GM21390 (cell line): Measurements from ENCODE around the gene ACTMAP.
A peak's percentile ranks its signal among the peaks of the same experiment; 100 is the strongest.

Experiments
- ATAC-seq: cut with Tn5 transposase; IDR thresholded peaks from one replicate; pipeline ENCODE4 v1.9.1; 2021; ENCODE audit not compliant: unreplicated experiment

Gene ACTMAP

DNA sequence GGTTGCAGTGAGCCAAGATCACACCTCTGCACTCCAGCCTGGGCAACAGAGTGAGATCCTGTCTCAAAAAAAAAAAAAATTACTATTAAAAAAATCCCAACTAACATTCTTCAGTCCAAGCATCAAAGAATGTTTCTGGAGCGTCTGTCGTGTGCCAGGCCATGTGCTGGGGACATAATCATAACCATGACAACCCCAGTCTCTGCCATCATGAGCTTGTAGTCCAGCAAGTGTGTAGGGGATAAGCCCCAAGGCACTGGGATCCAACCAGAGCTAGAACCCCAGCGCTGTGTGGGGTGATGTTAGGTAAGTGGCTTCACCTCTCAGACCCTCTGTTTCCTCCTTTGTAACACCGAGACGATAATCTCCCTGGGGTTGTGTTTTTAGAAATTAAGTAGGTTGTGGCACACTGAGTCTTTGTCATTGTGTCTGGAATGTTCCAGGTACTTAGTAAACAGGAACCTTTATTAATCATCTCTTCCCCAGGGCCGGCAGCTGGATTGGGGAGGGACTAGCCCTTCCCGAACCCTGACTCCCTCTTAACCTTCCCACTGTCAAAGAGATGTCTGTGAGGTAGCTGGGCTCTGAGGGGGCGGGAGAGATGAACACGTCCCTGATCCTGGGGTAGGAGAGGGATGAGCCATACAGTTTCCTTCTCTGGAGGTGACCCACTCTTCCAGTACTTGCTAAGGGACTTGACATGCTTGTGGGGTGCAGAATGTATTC is 28.2 kb downstream of the ACTMAP start:
- ATAC-seq = no peak

DNA sequence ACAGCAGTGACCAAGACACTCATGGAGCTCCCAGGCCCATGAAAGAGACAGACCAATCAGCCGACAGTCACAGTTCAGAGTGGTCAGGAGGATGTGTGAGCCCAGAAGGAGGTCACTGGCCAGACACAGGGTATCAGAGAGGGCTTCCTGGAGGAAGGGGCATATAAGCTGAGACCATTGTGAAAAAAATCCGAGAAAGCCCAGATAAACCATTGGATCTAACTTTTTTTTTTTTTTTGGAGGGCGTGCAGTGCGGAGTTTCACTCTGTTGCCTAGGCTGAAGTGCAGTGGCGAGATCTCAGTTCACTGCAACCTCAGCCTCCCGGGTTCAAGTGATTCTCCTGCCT is 29.2 kb downstream of the ACTMAP start:
- ATAC-seq = no peak

DNA sequence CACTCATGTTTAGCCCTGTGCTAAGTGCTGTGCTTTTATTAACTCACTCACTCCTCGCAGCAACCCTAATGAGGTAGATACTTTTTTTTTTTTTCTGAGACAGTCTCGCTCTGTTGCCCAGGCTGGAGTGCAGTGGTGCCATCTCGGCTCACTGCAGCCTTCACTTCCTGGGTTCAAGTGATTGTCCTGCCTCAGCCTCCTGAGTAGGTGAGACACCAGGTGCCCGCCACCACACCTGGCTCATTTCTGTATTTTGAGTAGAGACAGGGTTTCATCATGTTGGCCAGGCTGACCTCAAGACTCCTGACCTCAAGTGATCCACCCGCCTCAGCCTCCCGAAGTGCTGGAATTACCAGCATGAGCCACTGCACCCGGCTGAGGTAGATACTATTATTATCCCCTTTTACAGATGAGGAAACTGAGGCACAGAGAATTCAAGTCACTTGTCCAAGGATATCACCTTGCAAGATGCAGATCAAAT is 30.8 kb downstream of the ACTMAP start:
- ATAC-seq = no peak

DNA sequence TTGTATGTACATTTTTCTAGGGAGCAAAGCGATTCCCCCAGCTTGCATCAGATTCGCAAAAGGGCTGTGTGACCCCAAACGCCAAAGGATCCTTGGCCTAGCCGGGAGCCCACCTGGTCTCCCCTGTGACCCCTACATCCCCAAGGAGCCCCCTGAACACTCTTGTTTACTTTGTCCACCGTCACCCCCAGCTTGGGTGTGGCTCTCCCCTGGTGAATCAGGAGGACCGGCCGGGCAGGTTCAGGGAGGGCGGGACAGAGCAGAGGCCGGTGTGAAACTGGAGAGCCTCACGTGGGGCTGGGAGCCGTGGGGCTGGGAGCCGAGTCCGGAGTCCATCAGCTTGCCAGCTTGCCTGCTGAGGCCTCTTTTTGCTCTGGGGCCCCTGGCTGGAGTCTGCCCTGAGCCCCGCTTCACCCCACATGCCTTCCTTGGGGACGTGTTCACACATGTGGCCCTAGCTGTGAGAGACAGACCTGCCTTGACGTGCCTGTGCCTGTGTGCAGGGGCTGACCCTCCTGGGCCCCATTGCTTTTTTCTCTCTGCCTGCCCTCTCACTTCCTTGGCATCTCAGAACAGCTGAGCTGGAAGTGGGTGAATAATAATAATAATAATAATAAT is 31.4 kb downstream of the ACTMAP start:
- ATAC-seq = no peak

DNA sequence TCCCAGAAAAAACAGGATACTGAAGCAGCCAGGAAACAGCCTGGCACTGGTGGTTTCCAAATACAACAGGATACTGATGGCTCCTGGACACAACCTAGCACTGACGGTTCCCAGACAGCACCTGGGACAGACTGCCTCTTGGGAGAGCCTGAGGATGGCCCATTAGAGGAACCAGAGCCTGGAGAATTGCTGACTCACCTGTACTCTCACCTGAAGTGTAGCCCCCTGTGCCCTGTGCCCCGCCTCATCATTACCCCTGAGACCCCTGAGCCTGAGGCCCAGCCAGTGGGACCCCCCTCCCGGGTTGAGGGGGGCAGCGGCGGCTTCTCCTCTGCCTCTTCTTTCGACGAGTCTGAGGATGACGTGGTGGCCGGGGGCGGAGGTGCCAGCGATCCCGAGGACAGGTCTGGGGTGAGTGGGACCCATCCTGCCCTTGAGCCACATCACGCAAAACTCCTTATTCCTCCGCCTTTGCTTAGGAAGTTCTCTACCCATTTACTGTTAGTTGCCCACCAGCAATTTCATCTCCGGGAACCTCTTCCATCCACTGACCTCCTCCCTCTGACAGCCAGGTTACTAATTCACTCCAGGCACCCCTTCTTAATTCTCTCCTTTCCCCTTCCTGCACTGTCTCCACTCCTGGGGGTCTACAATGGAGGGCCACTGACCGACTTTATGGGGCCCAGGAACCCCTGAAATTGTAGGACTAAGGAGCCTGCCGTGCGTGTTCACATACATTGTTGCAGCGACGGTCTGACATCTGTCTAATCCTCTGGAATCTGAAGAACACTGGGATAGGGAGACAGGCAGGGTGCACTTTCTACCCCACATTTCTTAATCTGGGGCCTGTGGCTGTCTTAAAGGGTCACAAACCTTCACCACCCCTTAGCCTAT is 32.1 kb downstream of the ACTMAP start:
- no peak for ATAC-seq

DNA sequence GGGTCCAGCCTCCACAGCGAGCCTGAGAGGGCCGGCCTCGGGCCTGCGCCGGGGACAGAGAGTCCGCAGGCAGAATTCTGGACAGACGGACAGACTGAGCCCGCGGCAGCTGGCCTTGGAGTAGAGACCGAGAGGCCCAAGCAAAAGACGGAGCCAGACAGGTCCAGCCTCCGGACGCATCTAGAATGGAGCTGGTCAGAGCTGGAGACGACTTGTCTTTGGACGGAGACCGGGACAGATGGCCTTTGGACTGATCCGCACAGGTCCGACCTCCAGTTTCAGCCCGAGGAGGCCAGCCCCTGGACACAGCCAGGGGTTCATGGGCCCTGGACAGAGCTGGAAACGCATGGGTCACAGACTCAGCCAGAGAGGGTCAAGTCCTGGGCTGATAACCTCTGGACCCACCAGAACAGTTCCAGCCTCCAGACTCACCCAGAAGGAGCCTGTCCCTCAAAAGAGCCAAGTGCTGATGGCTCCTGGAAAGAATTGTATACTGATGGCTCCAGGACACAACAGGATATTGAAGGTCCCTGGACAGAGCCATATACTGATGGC is 32.9 kb downstream of the ACTMAP start:
- ATAC-seq = peak; percentile 2

DNA sequence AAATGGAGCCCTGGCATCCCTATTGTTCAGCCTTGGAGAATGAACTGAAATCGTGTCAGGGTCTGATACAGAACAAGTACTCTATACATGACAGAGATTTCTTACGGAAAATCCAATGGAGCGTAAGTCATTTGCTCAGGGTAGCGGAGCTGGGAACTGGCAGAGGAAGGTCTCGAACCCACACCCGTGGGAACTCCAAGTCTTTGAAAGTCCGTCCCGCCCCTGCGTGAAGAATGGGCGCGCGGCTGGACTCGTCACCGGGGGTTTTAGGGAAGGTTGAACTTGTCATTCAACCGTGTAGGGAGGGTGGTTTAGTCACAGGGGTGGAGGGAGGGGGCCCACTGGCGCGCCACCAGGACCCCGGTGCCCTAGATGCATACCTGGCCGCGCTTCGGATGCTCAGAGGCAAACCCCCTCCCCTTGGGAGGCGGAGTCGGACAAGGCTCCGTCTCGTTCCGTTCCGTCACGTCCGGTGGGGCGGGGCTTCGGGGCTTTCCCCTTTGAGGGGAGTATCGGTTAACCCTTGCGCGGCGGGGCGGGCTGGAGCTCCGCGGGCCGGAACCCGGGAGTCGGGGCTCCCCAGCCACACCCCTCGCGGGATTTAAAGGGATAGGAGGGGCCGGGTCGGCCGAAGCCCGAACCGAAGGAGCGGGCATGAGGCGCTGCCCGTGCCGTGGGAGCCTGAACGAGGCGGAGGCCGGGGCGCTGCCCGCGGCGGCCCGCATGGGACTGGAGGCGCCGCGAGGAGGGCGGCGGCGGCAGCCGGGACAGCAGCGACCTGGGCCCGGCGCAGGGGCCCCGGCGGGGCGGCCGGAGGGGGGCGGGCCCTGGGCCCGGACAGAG is 33.6 kb downstream of the ACTMAP start, which contains the start of the genes COQ8B and ITPKC:
Gene COQ8B, minus strand, starts transcription at position 405 of the 843 bp plus-strand sequence. CDS start 2,254 bp downstream, outside the sequence.
Gene ITPKC, plus strand, starts transcription at position 631 of the 843 bp plus-strand sequence. Its CDS starts 24 bp downstream, at position 655.
- peak; percentile 66 for ATAC-seq

DNA sequence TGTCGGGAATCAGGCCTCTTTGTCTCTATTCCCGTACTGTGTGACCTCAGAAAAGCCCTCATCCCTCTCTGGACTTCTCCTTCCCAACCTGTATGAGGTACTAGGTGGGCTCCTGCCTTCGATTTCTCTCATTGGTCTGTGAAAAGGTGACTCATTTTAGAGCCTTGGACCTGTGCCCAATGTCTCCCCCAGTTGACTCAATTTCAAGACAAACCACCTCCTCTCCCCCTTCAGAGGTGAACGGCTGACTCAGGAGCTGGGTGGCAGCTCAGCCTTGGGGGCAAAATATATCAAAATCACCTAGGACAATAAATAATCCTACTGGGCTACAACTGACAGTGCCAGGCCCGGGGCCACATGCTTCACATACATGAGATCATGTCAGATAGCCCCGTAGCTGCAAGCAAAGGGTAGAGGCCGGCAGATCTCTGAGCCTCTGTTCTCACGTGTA is 34.2 kb downstream of the ACTMAP start:
- ATAC-seq = no peak

DNA sequence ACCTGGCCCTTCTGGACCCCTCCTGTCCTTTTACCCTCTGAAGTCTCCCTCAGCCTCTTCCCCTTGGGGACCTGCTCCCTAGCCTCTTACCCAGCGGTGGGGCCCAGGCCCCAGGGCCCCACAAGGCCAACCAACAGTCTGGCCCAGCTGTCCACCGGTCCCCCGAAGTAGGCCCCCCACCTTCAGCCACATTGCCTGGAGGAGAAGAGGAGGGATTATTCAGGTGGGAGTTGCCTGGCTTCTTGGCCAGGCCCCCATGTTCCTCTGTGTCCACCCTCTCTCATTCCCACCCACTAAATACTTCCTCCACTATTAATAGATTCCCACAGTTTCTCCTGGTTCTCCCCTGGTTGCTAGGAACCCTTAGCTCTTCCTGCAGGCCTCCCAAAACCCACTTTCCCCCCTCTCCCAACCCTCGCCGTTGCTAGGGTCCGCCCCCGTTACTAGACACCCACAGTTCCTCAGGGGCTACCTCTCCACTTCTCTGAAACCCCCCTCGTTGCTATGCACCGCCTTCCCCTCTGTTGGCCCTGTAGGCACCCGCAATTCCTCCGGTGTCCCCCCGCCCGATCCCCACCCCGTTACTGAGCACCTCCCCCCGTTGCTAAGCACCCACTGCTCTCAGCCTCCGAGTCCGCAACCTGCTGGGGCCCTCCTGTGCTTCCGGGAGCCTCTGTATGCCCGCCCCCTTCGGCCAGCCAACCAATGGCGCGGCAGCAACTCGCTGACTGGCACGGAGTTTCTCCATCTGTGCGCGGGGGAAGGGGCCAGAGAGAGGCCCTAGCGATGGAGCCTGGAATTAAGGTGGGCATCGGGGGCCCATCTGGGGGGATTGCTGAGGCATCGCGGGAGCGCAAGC is 35.6 kb downstream of the ACTMAP start:
- ATAC-seq = no peak

DNA sequence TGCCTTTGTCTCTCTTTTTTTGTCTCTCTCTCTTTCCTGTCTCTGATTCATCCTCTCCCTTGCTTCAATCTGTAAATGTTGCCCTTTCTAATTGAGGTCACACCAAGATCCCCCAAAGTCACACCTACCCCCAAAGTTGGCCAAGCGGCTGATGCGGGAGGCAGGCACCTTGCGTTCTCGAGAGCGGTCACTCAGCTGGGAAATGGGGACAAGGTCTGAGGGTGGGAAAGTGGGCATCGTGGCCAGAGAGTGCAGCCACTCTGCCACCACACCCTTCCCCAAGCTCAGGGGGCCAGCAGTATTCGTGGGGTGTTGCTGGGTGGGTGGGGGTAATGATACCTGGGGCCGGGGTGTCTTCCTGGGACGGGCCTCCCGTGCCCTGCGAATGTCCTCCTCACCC is 36.3 kb downstream of the ACTMAP start:
- no peak for ATAC-seq

DNA sequence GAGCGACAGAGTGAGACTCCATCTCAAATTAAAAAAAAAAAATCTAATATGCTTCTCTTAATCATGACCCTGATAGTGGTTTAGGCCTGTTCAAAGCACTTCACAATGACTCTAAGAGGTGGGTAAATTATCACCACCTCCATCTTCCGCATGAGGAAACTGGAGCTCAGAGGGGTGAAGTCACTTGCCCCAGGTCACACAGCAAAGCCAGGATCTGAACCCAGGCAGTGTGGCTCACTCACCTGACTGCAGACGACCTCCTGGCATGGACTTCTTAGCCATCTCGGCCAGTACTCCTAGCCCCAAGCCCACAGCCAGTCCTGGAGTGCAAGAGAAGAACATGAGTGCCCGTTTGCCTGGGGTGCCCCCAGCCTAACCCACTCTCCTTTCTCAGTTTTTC is 40.5 kb downstream of the ACTMAP start:
- ATAC-seq = no peak

DNA sequence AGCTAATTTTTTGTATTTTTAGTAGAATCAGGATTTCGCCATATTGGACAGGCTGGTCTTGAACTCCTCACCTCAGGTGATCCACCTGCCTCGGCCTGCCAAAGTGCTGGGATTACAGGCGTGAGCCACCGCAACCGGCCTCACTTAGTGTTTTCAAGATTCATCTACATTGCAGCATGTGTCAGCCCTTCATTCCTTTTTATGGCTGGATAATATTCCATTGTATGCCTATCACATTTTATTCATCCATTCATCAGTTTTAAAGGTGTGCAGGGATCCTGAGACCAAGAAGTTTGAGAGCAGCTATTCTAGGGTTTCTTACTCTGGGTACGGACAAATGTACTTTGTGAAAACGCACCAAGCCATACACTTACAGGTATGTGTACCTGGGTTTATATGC is 42.7 kb downstream of the ACTMAP start:
- ATAC-seq = no peak

DNA sequence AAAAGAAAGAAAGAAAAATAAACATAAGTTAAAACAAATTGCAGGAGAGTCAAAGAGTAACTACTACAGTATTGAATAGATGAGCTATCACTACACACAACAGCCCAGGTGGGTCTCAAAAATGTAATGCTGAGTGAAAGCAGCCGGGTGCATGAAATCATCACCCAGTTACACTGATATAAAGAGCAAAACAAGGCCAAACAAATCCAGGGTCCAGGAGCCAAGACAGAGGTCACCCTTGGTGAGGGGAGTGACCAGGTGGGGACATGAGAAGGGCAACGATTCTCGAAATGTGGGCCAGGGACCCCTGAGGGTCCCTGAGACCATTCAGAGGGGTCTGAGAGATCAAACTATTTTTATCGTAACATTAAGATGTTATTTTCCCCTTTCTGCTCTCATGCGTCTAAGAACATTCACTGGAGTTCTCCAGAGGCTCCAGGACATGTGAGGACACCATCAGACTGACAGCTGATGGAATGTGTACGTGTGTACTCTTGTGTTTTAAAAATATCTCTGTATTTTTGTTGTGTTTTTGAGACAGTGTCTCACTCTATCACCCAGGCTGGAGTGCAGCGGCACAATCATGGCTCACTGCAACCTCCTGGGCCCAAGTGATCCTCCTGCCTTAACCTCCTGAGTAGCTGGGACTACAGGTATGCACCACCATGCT is 44.2 kb downstream of the ACTMAP start:
- ATAC-seq = no peak

DNA sequence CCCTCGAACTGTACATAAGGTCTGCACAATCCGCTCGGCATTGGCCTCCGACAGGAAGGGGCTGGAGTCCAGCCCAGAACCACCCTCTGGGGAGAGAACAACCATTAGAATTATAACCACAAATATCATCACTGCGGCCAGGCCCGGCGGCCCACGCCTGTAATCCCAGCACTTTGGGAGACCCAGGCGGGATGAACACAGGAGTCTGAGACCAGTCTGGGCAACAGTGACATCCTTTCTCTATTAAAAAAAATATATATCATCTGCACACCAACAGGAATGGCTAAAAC is 45.0 kb downstream of the ACTMAP start:
- no peak for ATAC-seq

DNA sequence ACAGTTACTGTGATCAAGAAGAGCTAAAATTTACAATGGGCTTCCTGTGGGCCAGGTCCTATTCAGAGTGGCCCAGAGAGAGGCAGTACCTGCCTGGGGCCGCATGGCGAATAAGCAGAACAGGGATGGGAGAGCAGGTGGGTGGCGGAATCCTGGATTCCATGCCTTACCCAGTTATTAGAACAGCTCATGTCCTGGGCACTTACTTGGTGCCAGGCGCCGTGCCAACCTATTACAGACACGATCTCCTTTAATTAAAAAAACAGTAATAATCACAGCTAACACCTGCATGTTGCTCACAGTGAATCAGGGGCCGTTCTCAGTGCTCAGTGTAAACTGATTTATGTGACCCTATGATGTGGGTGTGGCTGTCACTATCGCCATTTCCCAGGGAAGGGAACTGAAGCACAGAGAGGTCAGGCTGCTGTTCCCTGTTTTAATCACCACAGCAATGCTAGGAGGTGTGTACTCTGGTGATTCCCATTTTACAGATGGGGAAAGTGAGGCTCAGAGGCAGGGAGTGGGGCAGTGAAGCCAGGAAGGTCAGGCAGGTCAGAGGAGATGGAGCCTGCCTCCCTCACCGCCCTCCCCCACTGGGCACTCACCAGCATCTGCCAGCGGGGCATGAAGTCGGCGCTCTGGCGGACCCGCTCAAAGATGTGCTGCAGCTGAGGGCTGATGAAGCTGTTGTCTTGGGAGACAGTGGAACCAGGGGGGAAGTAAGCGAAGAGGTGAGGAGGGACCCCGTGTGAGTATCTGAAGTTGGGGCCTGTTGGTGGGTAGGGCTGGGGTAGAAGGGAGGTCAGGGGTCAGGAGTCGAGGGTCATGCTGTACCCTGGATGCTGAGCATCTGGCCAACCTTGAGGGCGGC is 45.6 kb downstream of the ACTMAP start:
- no peak for ATAC-seq

DNA sequence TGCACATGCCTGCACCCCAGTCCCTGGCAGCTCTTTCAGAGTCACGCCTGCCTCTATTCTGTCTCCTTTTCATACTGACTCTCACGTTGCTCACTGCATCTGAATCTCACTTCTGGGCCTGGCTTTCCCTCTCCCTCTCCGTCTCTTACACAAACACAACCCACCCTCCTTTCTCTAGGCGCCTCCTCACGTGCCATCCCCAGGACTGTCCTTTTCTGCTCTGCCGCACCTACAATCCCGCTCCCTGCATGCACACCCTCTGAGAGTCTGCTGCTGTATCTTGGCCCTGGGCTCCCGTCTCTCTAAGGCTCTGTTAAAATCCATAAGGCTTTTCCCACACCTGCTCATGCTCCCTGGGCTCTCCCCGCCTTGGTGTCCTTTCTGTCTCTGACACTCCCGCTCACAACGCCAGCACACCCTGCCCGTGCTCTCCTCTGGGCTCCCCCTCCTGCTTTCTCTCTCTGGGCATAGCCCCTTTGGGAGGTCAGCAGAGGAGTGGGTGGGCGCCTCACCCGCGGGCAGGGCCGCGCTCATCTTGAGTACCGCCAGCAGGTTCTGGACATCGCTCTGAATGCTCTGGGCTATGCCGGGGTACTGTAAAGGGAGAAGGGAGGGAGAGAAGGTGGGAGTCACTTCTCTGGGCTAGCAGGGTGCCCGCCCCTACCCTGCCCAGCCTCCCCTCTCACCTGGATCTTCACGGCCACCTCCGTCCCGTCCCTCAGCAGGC is 47.1 kb downstream of the ACTMAP start:
- no peak for ATAC-seq

DNA sequence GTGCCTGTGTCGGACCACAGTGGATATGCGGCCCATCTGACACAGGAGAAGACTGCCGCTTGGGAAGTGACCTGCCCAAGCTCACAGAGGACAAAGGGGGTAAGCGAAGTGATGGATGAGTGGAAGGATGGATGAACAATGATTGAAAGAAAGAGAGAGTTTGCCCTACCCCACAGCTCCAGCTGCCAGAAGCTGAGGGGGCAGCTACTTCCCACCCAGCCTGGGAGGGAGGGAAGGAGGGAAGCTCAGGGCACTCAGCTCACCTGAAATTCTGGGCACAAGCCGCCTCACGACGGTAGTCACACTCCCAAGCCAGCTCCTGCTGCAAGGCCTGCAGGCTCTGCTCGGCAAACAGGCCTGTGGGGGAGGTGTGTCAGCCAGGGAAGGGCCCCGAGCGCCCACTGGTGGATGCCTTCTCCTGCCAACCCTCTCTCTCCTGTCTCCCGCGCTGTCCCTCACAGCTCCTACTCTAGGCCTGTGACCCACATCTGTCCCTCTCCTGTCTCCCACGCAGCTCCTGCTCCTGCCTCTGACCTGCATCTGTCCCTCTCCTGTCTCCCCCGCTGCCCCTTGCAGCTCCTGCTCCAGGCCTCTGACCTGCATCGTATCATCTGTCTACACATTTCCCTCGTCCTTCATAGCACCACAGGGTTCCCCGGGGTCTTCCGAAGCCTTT is 47.8 kb downstream of the ACTMAP start:
- no peak for ATAC-seq
